ENCODE measurements around the gene MYO3B. TPM values are rescaled to one million over a fixed set of nuclear protein-coding genes. Genes with fewer than 3 reads are reported as not detected.

MYO3B gene, protein sequence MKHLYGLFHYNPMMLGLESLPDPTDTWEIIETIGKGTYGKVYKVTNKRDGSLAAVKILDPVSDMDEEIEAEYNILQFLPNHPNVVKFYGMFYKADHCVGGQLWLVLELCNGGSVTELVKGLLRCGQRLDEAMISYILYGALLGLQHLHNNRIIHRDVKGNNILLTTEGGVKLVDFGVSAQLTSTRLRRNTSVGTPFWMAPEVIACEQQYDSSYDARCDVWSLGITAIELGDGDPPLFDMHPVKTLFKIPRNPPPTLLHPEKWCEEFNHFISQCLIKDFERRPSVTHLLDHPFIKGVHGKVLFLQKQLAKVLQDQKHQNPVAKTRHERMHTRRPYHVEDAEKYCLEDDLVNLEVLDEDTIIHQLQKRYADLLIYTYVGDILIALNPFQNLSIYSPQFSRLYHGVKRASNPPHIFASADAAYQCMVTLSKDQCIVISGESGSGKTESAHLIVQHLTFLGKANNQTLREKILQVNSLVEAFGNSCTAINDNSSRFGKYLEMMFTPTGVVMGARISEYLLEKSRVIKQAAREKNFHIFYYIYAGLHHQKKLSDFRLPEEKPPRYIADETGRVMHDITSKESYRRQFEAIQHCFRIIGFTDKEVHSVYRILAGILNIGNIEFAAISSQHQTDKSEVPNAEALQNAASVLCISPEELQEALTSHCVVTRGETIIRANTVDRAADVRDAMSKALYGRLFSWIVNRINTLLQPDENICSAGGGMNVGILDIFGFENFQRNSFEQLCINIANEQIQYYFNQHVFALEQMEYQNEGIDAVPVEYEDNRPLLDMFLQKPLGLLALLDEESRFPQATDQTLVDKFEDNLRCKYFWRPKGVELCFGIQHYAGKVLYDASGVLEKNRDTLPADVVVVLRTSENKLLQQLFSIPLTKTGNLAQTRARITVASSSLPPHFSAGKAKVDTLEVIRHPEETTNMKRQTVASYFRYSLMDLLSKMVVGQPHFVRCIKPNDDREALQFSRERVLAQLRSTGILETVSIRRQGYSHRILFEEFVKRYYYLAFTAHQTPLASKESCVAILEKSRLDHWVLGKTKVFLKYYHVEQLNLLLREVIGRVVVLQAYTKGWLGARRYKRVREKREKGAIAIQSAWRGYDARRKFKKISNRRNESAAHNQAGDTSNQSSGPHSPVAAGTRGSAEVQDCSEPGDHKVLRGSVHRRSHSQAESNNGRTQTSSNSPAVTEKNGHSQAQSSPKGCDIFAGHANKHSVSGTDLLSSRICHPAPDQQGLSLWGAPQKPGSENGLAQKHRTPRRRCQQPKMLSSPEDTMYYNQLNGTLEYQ (N-terminal part only)
- total RNA-seq (2022; extraction: Qiagen RNA extraction) = not detected in 5 replicates

GRCh38 chr2:170177950-170178781, at the start of gene MYO3B:
Gene MYO3B (plus strand): TSS chr2:170178147. CDS start chr2:170178288, 141 bp downstream.

